COLO829 (cell line): ENCODE results near the gene ANKRD55.
"Not testable (repeated sequence)": the region's sequence is repeated elsewhere in the genome, so short reads cannot be mapped to it uniquely, and the experiment has no call there.

Experiments
- DNase-seq: peaks from one replicate; pipeline ENCODE4 v3.0.0; 2012; ENCODE audit warnings: low spot score

ANKRD55 gene

GRCh38 chr5:56144211-56144610 lies 88.9 kb downstream of the ANKRD55 start:
- DNase-seq = no peak

- DNase-seq = no peak
Measured at GRCh38 chr5:56143373-56143714, 89.8 kb downstream of the ANKRD55 start.

- no peak for DNase-seq
Measured at GRCh38 chr5:56142614-56143372, 90.3 kb downstream of the ANKRD55 start.

GRCh38 chr5:56142233-56142613 lies 90.9 kb downstream of the ANKRD55 start:
- no peak for DNase-seq

- peak; percentile 69 for DNase-seq
Measured at GRCh38 chr5:56140073-56140472, 93.1 kb downstream of the ANKRD55 start.

GRCh38 chr5:56130664-56131063 lies 102.5 kb downstream of the ANKRD55 start:
- DNase-seq = no peak

GRCh38 chr5:56129288-56129687 lies 103.8 kb downstream of the ANKRD55 start:
- no peak for DNase-seq

GRCh38 chr5:56128113-56128512 lies 105.0 kb downstream of the ANKRD55 start:
- DNase-seq = no peak

GRCh38 chr5:56126487-56127179 lies 106.5 kb downstream of the ANKRD55 start:
- DNase-seq = no peak

- DNase-seq = peak; percentile 89
Measured at GRCh38 chr5:56123531-56124243, 109.4 kb downstream of the ANKRD55 start.

GRCh38 chr5:56122360-56122985 lies 110.7 kb downstream of the ANKRD55 start:
- DNase-seq = not testable (repeated sequence)

GRCh38 chr5:56119050-56119449 lies 114.1 kb downstream of the ANKRD55 start:
- no peak for DNase-seq

- DNase-seq = no peak
Measured at GRCh38 chr5:56116599-56117141, 116.5 kb downstream of the ANKRD55 start.

GRCh38 chr5:56115589-56115988 lies 117.5 kb downstream of the ANKRD55 start:
- DNase-seq = no peak

GRCh38 chr5:56112526-56113121 lies 120.5 kb downstream of the ANKRD55 start:
- peak; percentile 68 for DNase-seq

GRCh38 chr5:56111404-56111781 lies 121.7 kb downstream of the ANKRD55 start:
- DNase-seq = no peak

GRCh38 chr5:56110646-56111403 lies 122.3 kb downstream of the ANKRD55 start:
- no peak for DNase-seq

GRCh38 chr5:56108246-56108645 lies 124.9 kb downstream of the ANKRD55 start:
- DNase-seq = no peak

- DNase-seq = no peak
Measured at GRCh38 chr5:56106837-56107236, 126.3 kb downstream of the ANKRD55 start.

- no peak for DNase-seq
Measured at GRCh38 chr5:56105511-56106291, 127.4 kb downstream of the ANKRD55 start.
